NK-92 treated with Interleukin-12 subunit alpha and Interleukin-12 subunit beta, amount 100 ng/mL, for 24 hours (cell line): ENCODE data around the gene GPC3.
"Not testable (repeated sequence)": the region's sequence is repeated elsewhere in the genome, so short reads cannot be mapped to it uniquely, and the experiment has no call there.

ENCODE experiments used
- DNase-seq: peaks from one replicate; lab custom pipeline; 2025; lab: John Stamatoyannopoulos, UW

Gene GPC3

GRCh38 chrX:133995759-133996158 lies 10.4 kb upstream of the GPC3 start:
- no peak for DNase-seq

- DNase-seq = no peak
Measured at GRCh38 chrX:133994576-133994975, 9.2 kb upstream of the GPC3 start.

GRCh38 chrX:133992882-133993281 lies 7.5 kb upstream of the GPC3 start:
- no peak for DNase-seq

GRCh38 chrX:133991814-133992213 lies 6.4 kb upstream of the GPC3 start:
- DNase-seq = no peak

- not testable (repeated sequence) for DNase-seq
Measured at GRCh38 chrX:133991057-133991456, 5.7 kb upstream of the GPC3 start.

GRCh38 chrX:133989993-133990392 lies 4.6 kb upstream of the GPC3 start:
- no peak for DNase-seq

- DNase-seq = no peak
Measured at GRCh38 chrX:133989490-133989889, 4.1 kb upstream of the GPC3 start.

- no peak for DNase-seq
Measured at GRCh38 chrX:133988010-133988409, 2.6 kb upstream of the GPC3 start.

- DNase-seq = no peak
Measured at GRCh38 chrX:133987188-133987587, 1.8 kb upstream of the GPC3 start.

- DNase-seq = no peak
Measured at GRCh38 chrX:133985967-133986683, 731 bp upstream of the GPC3 start.

- DNase-seq = no peak
Measured at GRCh38 chrX:133984857-133985163, 584 bp downstream of the GPC3 start.

GRCh38 chrX:133983974-133984845 lies 1.2 kb downstream of the GPC3 start:
- DNase-seq = no peak

GRCh38 chrX:133983256-133983973 lies 2.0 kb downstream of the GPC3 start:
- no peak for DNase-seq

GRCh38 chrX:133981924-133982323 lies 3.5 kb downstream of the GPC3 start:
- no peak for DNase-seq

- no peak for DNase-seq
Measured at GRCh38 chrX:133980832-133981588, 4.4 kb downstream of the GPC3 start.

GRCh38 chrX:133980406-133980805 lies 5.0 kb downstream of the GPC3 start:
- no peak for DNase-seq

- no peak for DNase-seq
Measured at GRCh38 chrX:133979641-133980230, 5.7 kb downstream of the GPC3 start.

GRCh38 chrX:133973704-133974103 lies 11.7 kb downstream of the GPC3 start:
- no peak for DNase-seq

- no peak for DNase-seq
Measured at GRCh38 chrX:133972916-133973315, 12.5 kb downstream of the GPC3 start.

- DNase-seq = no peak
Measured at GRCh38 chrX:133971586-133971985, 13.8 kb downstream of the GPC3 start.

GRCh38 chrX:133970076-133970475 lies 15.3 kb downstream of the GPC3 start:
- no peak for DNase-seq

- DNase-seq = no peak
Measured at GRCh38 chrX:133969191-133969590, 16.2 kb downstream of the GPC3 start.
